K562 (cell line): ENCODE data around the gene SYT3. TPM values are rescaled to one million over a fixed set of nuclear protein-coding genes. Genes with fewer than 3 reads are reported as not detected.

Source experiments
- BCOR ChIP-seq: fragments of 450-650 bp; IDR thresholded peaks from 2 replicates; pipeline ENCODE4 v1.6.1; 2016
- BRD4 ChIP-seq: fragments of 200-600 bp; sonication (generic); IDR thresholded peaks from 2 replicates; pipeline ENCODE4 v1.6.1; 2017; ENCODE audit warnings: inconsistent platforms
- CBX3 ChIP-seq, 2 experiments: IDR thresholded peaks; 1 replicate in 1 of 2; 2 replicates in 1 of 2; pipeline ENCODE4 v1.6.1; 2012; ENCODE audit warnings: inconsistent platforms in 2 of 2, low read length in 2 of 2, borderline replicate concordance in 1 of 2, control low read depth in 1 of 2
- CEBPB ChIP-seq: fragments of 450-650 bp; IDR thresholded peaks from 2 replicates; pipeline ENCODE4 v1.6.1; 2016; ENCODE audit warnings: missing genetic modification characterization, missing compliant biosample characterization
- GTF2E2 ChIP-seq: fragments of 200-800 bp; sonication (Bioruptor generic); IDR thresholded peaks from 2 replicates; pipeline ENCODE4 v1.6.1; 2016; ENCODE audit warnings: missing genetic modification characterization, missing compliant biosample characterization
- HMGXB4 ChIP-seq: sonication (generic); formaldehyde crosslinking; IDR thresholded peaks from 2 replicates; pipeline ENCODE4 v1.8.1; 2023; ENCODE audit warnings: mild to moderate bottlenecking, missing genetic modification reagents
- HOMEZ ChIP-seq: fragments of 250-450 bp; sonication (Bioruptor Pico); IDR thresholded peaks from 2 replicates; pipeline ENCODE4 v1.4.0; 2020; ENCODE audit warnings: mild to moderate bottlenecking, moderate library complexity
- NR2C1 ChIP-seq, 2 experiments: fragments of 450-650 bp; IDR thresholded peaks; 2 replicates each; pipeline ENCODE4 v1.6.1; 2017; ENCODE audit warnings: mild to moderate bottlenecking in 2 of 2, antibody characterized with exemption in 1 of 2, inconsistent platforms in 1 of 2, missing compliant biosample characterization in 1 of 2, missing genetic modification characterization in 1 of 2
- PKNOX1 ChIP-seq: fragments of 450-650 bp; IDR thresholded peaks from 2 replicates; pipeline ENCODE4 v1.6.1; 2016
- POLR2G ChIP-seq: fragments of 200-400 bp; formaldehyde crosslinking; IDR thresholded peaks from 2 replicates; pipeline ENCODE4 v1.6.1; 2017; ENCODE audit warnings: low read depth, mild to moderate bottlenecking, antibody characterized with exemption, low read length, moderate library complexity
- POLR3A ChIP-seq: IDR thresholded peaks from 2 replicates; pipeline ENCODE4 v1.6.1; 2011; ENCODE audit warnings: borderline replicate concordance, mild to moderate bottlenecking, moderate library complexity; ENCODE audit not compliant: insufficient read length, insufficient read depth; ENCODE audit errors: extremely low read depth
- PTTG1 ChIP-seq: fragments of 450-650 bp; IDR thresholded peaks from 2 replicates; pipeline ENCODE4 v1.6.1; 2016; ENCODE audit warnings: low read depth, mild to moderate bottlenecking, missing genetic modification characterization, missing compliant biosample characterization
- RUNX1 ChIP-seq: sonication (generic); IDR thresholded peaks from 2 replicates; pipeline ENCODE4 v1.6.1; 2016; ENCODE audit warnings: antibody characterized with exemption, low read depth
- SIN3B ChIP-seq: fragments of 450-650 bp; IDR thresholded peaks from 2 replicates; pipeline ENCODE4 v1.6.1; 2017; ENCODE audit warnings: low read depth, mild to moderate bottlenecking, moderate library complexity
- TAF9B ChIP-seq: fragments of 450-650 bp; IDR thresholded peaks from 2 replicates; pipeline ENCODE4 v1.6.1; 2018; ENCODE audit warnings: mild to moderate bottlenecking; ENCODE audit not compliant: partially characterized antibody
- TSHZ1 ChIP-seq: fragments of 250-450 bp; sonication (Bioruptor Pico); IDR thresholded peaks from 2 replicates; pipeline ENCODE4 v1.4.0; 2020; ENCODE audit warnings: mild to moderate bottlenecking, moderate library complexity
- XRCC4 ChIP-seq: IDR thresholded peaks from one replicate; pipeline ENCODE4 v1.6.1; 2011; ENCODE audit not compliant: insufficient read depth, insufficient read length; ENCODE audit errors: extremely low read depth
- ZNF311 ChIP-seq: fragments of 250-450 bp; sonication (Bioruptor Pico); IDR thresholded peaks from 2 replicates; pipeline ENCODE4 v1.4.0; 2020; ENCODE audit warnings: mild to moderate bottlenecking, moderate library complexity
- ZNF408 ChIP-seq: fragments of 250-450 bp; sonication (Bioruptor Pico); IDR thresholded peaks from 2 replicates; pipeline ENCODE4 v1.4.0; 2020; ENCODE audit warnings: low read depth, mild to moderate bottlenecking, moderate library complexity
- polyA plus RNA-seq, 8 experiments: library from polyadenylated mRNA; depleted of rRNA in 4 of 8; stranded (reverse) in 5 of 8; unstranded in 3 of 8; fragments of >200 nt; fragmentation: Nextera tagmentation in 2 of 8; fragmentation: Illumina TruSeq in 1 of 8; extraction: Ambion mirVana in 2 of 8; extraction: Trizol in 1 of 8; gene quantifications; 2 replicates each; pipeline versions ENCODE4 v1.2.1 to v1.2.3, GENCODE V29; 2011 to 2014; ENCODE audit warnings: inconsistent platforms in 1 of 8, missing spikeins in 1 of 8
- total RNA-seq, 7 experiments: library from RNA; depleted of rRNA in 6 of 7; stranded (reverse); fragments of >200 nt in 6 of 7; fragmentation: Illumina TruSeq in 2 of 7; extraction: Trizol in 2 of 7; gene quantifications; 2 replicates each; pipeline versions ENCODE4 v1.2.1 to v1.2.3, GENCODE V29; 2011 to 2021; ENCODE audit warnings: low replicate concordance in 1 of 7

The SYT3 gene
- total and polyA plus RNA-seq, 9 of the 15 experiments (the other 6 are each of a cell fraction or from before 2014, with no cell fraction given), result 0.36 to 2.0 (median 0.54) TPM; not detected in 2

GRCh38 chr19:50657712-50658440 is 18.2 kb upstream of the SYT3 start (continued):
- no peak for TF ChIP-seq TSHZ1
- TF ChIP-seq CBX3 (IDR thresholded peaks at IDR 0.05; ENCODE audit: borderline replicate concordance in 1 of 2, low read length in 2 of 2), result no peak
- TF ChIP-seq PTTG1 (tag), result no peak
- TF ChIP-seq BCOR, result no peak
- no peak for TF ChIP-seq ZNF408 (CRISPR knock-in tag)
- TF ChIP-seq POLR3A, result no peak
- TF ChIP-seq POLR2G, result peak; percentile 90
- TF ChIP-seq PKNOX1, result peak; percentile 99
- no peak for TF ChIP-seq XRCC4
- TF ChIP-seq HMGXB4, result no peak
- TF ChIP-seq RUNX1, result no peak
- peak; percentile 89; the same call in 1 of the 2 replicates for TF ChIP-seq BRD4
- no peak for TF ChIP-seq NR2C1 (IDR thresholded peaks at IDR 0.05)
- TF ChIP-seq NR2C1 (tag; IDR thresholded peaks at IDR 0.05), result 0 out of 2 replicates have a peak, but pooled peaks have one; percentile 20
- TF ChIP-seq HOMEZ (CRISPR knock-in tag), result no peak
- TF ChIP-seq TAF9B, result peak; percentile 30
- peak; percentile 67 for TF ChIP-seq SIN3B
- TF ChIP-seq ZNF311 (CRISPR knock-in tag), result no peak
- TF ChIP-seq GTF2E2 (tag), result peak; percentile 97
- TF ChIP-seq CEBPB (tag), result no peak
